Central memory CD4-positive, alpha-beta T cell (primary cell): ENCODE measurements around the gene CFAP107.

ENCODE experiments used
- DNase-seq: peaks from one replicate; pipeline ENCODE4 v3.0.0; 2022

CFAP107 gene

GRCh38 chr1:12745126-12745991 is 641 bp upstream of the CFAP107 start:
- DNase-seq, result no peak

DNA sequence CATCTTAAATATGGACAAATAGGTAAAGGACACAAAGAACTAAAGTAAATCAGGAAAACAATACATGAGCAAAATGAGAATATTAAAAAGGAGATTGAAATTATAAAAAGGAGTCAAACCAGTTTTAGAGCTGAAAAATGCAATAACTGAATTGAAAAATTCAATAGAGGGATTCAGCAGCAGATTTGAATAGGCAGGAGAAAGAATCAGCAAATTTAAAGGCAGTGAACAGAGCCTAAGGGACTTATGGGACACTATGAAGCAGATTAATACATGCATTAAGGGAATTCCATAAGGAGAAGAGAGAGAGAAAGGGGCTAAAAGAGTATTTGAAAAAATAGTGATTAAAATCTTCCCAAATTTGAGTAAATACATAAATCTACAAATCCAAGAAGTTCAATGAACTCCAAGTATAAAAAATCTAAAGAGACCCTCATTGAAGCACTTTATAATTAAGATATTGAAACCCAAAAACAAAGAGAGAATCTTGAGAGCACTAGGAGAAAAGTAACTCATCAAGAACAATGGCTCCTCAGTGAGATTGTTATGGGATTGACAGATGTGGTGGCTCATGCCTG is 2.9 kb downstream of the CFAP107 start:
- no peak for DNase-seq

GRCh38 chr1:12754738-12755137 is 8.7 kb downstream of the CFAP107 start:
- no peak for DNase-seq

DNA sequence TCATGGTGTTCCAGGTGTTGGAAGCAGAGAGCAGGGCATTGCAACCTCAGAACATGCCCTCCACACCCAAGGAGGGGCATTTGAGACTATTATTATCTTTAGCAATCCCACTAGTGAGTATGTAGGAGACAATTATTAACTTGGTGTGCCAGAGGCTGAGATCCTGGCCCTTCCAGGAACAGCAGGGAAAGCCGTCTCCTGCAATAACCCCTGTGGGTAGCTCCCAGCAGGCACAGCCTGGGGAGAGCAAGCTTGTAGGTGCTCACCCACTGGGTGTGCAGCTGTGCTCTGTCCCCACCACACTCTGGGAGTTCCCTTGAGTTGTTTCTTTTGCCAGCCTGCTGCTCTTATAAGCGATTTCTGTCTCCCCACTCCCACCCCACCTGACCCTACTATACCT is 10.3 kb downstream of the CFAP107 start:
- DNase-seq, result no peak

DNA sequence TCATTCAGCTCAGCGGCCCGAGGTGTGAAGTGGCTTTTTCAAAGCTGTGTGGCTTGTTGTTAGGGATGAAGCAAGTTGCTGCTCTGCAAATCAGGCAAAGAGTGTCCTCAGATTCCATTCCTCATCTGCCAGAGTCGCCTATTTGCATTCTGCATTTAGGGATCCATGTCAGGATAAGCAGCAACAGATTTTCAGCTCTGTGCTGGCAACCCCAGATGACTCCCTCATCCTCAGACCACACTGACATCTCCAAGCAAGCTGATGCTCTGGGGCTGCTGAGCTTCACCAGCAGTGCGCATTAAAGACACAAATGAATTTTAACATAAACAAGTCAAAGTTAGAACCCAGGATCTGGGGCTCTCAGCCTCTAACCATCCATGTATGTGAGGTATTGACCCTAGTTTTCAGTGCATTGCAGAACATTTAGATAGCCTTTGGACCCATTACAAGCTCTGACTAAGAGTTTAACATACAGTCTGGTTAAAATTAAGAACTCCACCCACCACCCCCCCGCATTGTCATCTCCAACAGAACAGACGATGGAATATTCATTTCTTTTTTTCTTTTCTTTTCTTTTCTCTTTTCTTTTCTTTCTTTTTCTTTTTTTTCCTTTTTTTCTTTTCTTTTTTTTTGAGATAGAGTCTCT is 10.9 kb downstream of the CFAP107 start:
- DNase-seq, result no peak

DNA sequence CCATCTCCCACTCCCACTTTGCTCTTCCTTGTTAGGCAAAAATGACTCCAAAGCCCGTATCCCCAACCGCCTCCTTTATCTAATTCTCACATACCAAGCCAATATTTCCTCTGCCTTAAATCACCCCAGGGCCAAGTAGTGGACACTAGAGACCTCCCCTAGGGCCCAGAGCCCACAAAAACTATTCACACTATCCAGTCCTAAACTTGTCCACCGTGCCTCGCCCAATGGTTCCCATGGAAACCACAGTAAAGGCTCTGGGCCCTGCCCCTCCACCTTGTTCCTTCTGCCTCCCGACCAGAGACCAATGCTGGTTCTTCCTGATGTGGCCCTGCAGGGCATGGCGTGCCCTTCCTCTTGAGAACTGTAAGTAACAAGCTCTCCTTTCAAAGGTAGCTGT is 11.8 kb downstream of the CFAP107 start:
- no peak for DNase-seq

DNA sequence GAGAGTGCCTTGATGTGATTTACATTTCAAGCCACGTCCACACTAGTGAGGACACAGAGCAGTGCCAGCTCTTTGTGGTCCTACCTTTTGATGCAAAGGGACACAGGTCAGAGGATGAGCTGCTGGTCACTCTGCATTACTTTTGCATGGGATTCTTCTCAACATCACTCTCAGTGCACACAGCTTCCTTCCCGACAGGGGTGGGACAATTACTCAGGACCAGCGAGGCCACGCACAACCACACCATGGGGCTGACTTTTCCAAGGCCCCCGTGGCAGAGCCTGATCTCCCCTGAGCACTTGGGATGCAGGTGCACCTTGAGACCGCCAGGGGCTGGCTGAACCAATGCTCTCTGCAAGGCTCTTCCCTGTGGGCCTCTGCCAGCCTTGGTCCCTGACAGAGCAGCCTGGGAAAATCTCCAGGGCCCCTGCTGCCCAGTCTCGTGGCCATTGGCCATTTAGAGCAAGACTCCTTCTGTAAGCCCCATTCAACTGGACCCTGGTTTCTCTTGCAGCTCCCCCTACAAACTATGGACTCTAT is 14.3 kb downstream of the CFAP107 start:
- no peak for DNase-seq

DNA sequence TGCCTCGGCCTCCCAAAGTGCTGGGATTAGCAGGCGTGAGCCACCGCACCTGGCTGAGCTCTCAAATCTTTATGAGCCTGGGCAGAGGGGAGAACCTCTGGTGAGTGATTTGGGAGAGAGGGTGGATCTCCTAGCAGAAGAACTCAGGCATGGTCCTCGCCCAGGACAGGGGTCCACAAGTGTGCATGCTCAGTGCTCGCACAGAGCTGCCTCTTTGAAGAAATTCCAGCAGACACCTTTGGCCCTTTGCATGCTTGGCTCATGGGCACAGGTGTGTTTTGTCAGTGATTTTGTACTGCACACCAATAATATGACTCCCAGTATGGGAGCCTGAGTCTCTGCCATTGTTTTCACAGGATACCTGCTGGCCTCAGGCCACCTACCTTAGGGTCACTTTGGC is 15.8 kb downstream of the CFAP107 start:
- DNase-seq, result no peak

- DNase-seq, result no peak
Observed at GRCh38 chr1:12762766-12763165, 16.8 kb downstream of the CFAP107 start.

DNA sequence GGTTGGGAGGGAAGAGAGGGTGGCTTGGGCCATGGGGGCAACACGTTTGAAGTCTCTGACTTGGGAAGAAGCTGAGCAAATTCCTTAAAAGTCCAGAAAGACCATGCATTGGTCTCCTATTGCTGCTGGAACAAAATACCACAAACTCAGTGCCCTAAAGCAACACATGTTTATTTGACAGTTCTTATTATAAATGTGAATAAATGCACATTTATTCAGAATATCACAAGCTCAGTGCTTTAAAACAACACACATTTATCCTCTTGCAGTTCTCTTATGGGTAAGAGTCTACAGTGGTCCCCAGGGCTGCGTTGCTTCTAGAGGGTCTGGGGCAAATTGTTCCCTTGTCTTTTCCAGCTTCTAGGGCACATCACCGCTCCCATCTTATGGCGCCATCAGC is 17.5 kb downstream of the CFAP107 start:
- no peak for DNase-seq

DNA sequence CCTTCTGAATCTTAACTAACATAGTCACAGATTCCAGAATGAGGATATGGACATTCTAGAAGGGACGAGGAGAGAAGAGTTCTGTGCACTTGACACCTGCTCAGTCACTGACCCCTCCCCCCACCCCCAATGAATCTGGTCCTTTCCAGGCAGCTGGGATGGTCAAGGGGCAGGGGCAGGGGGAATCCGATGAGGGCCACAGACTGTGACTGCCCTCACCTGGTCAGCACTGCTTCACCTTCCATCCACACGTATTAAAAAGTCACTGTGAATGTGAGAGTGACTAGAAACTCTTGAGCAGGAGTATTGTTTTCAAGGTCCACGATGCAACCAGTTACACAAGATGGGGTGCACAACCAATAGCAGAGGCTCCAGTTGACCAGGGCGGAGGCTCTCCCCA is 18.0 kb downstream of the CFAP107 start:
- DNase-seq, result no peak

- no peak for DNase-seq
Observed at GRCh38 chr1:12769031-12769430, 23.0 kb downstream of the CFAP107 start.

GRCh38 chr1:12769976-12770505 is 24.0 kb downstream of the CFAP107 start:
- no peak for DNase-seq

- no peak for DNase-seq
Observed at GRCh38 chr1:12770620-12771019, 24.6 kb downstream of the CFAP107 start.

- no peak for DNase-seq
Observed at GRCh38 chr1:12771186-12771585, 25.2 kb downstream of the CFAP107 start.

- no peak for DNase-seq
Observed at GRCh38 chr1:12772520-12772919, 26.5 kb downstream of the CFAP107 start.

- no peak for DNase-seq
Observed at GRCh38 chr1:12773438-12773837, 27.4 kb downstream of the CFAP107 start, which contains the start of gene PRAMEF12. PRAMEF12 (plus strand) TSS chr1:12773738; CDS start chr1:12774868, 1,130 bp downstream.

DNA sequence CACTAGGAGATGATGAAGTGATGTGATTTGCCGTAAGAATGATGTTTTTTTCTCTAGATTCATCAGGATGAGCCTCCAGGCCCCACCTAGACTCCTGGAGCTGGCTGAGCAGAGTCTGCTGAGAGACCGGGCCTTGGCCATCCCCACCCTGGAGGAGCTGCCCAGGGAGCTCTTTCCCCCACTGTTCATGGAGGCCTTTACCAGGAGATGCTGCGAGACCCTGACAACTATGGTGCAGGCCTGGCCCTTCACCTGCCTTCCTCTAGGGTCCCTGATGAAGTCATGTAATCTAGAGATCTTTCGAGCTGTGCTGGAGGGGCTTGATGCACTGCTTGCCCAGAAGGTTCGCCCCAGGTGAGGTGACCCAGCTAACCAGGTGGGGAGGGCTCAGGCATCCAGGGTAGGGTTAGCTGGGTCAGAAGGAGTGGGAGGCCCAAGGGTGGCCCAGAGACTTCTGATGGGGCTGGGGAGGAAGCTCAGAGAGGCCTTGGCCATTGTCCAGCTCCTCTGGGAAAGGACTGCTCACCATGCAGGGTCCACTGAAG is 28.9 kb downstream of the CFAP107 start:
- no peak for DNase-seq

DNA sequence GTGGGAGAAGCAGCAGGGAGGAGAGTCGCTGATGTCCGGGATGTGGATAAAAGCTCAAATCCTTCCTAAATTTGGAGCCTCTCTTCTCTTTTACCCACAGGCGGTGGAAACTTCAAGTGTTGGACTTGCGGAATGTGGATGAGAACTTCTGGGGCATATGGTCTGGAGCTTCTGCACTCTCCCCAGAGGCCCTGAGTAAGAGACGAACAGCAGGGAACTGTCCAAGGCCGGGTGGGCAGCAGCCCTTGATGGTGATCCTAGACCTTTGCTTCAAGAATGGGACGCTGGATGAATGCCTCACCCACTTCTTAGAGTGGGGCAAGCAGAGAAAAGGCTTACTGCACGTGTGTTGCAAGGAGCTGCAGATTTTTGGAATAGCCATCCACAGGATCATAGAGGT is 29.4 kb downstream of the CFAP107 start:
- DNase-seq, result no peak

DNA sequence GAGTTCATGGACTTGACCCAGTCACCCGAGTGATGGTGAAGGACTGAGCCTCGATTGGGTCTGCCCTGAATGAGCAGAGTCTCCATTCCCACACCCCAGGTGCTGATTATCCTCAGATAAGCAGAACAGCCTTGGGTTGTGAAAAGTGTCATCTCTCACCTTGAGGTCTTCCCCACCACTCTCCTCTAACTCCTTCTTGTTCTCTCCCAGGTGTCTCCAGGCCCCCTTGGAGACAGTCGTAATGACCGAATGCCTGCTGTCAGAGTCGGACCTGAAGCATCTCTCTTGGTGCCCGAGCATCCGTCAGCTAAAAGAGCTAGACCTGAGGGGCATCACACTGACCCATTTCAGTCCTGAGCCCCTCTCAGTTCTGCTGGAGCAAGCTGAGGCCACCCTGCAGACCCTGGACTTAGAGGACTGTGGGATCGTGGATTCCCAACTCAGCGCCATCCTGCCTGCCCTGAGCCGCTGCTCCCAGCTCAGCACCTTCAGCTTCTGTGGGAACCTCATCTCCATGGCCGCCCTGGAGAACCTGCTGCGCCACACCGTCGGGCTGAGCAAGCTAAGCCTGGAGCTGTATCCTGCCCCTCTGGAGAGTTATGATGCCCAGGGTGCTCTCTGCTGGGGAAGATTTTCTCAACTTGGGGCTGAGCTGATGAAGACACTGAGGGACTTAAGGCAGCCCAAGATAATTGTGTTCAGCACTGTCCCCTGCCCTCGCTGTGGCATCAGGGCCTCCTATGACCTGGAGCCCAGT is 31.0 kb downstream of the CFAP107 start:
- no peak for DNase-seq

- DNase-seq, result no peak
Observed at GRCh38 chr1:12778061-12778460, 32.1 kb downstream of the CFAP107 start.

DNA sequence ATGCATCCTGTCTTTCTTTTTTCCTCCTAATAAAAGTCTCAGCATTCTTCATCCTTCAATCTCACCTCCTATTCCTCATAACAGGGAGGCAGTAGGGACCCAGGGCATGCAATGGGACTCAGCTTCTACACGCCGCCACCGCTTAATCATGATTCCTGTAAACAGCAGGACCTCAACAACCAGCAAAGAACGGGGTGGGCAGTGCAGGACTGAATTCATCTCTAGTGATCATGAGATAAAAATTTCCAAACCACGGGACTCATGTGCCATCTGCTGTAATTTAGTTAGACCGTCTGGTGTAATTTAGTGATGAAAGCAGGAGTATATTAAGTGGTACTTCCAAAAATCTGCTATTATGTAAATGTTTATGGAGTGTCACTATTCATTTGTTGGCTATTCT is 32.9 kb downstream of the CFAP107 start:
- no peak for DNase-seq
